Mucosa of descending colon (tissue), 3 donors: ENCODE measurements around the gene MAST4. TPM values are rescaled to one million over a fixed set of nuclear protein-coding genes. Genes with fewer than 3 reads are reported as not detected.

Experiments used
- ATAC-seq: fragments of 200-7000 bp; cut with Tn5 transposase; one replicate; pipeline ENCODE4 v1.9.1; 2020; ENCODE audit warnings: mild to moderate bottlenecking, moderate library complexity
- DNase-seq, 3 donors: peaks; one replicate each; pipeline ENCODE4 v3.0.0-alpha.2; 2020
- H3K36me3 ChIP-seq: fragments of 200-600 bp; one replicate; pipeline ENCODE4 v1.8.0; 2021; ENCODE audit warnings: low read depth, mild to moderate bottlenecking
- H3K4me1 ChIP-seq: fragments of 200-600 bp; one replicate; pipeline ENCODE4 v1.8.0; 2021; ENCODE audit warnings: low read depth, mild to moderate bottlenecking
- H3K4me3 ChIP-seq: fragments of 200-600 bp; one replicate; pipeline ENCODE4 v1.8.0; 2021; ENCODE audit warnings: mild to moderate bottlenecking
- H3K9me3 ChIP-seq: fragments of 200-600 bp; one replicate; pipeline ENCODE4 v1.8.0; 2021; ENCODE audit warnings: mild to moderate bottlenecking
- CTCF ChIP-seq: fragments of 200-600 bp; IDR thresholded peaks from one replicate; pipeline ENCODE4 v1.8.0; 2022; ENCODE audit warnings: antibody characterized with exemption, mild to moderate bottlenecking
- intact Hi-C, 2 donors: fragments of 100-400 bp; cut with DNase I in 1 of 2; cut with micrococcal nuclease in 1 of 2; formaldehyde crosslinking; loops; one replicate each; pipeline versions ENCODE4 v1.11.0 to v1.11.1; 2022; cut with DNase I, micrococcal nuclease
- total RNA-seq, 3 donors: library from RNA; stranded (reverse); fragmentation: NEBNext Ultra II Directional in 2 of 3; extraction: Animal tissue kit (Norgen Biotek cat#: 25700) in 2 of 3; gene quantifications; one replicate each; pipeline versions ENCODE4 v1.2.1 to v1.2.4, GENCODE V29; 2021 to 2023
- donor health status: DM: no; HTN: no; CAD: no; lungs with moderate emphysema.
- donor health status: DM: no; HTN: no; CAD: no.
- donor health status: DM: no; HTN: yes; CAD: no.

The MAST4 gene
- total RNA-seq, 3 donors from 2014 or later: 16.2 to 34.0 (median 22.5) TPM

DNA sequence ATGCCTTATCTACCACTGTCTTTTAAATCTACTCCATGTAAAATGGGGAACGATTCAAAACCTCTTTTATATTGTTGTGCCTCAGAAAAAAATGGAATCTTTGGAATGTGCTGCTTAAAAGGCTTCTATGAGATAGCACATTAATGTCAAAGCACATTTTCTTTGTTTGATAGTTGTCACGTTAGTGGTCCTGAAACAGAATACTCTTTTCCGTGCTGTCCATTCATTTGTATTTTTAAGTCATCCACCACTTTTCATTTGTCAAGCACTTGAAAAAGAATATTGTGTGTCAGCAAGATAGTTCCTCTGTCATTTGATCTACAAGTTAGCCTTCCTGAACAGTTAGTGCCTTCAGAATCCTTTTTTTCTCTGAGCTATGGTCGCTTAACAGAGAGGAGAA is 246.9 kb downstream of the MAST4 start:
- H3K9me3 ChIP-seq: no peaks in the 10 kb centered on the region
- ATAC-seq (no peak), DNase-seq (no peak)
- no peaks in the 10 kb centered on the region for H3K4me1 ChIP-seq
- H3K4me3 ChIP-seq: no peak overlapping the region
- no peak for TF ChIP-seq CTCF
- intact Hi-C loops: no loop called here
- no peaks in the 10 kb centered on the region for H3K36me3 ChIP-seq

- TF ChIP-seq CTCF: no peak
- Histone ChIP-seq H3K4me3 (no peak overlapping the region), H3K9me3 (no peaks in the 10 kb centered on the region), H3K4me1 (no peaks in the 10 kb centered on the region), H3K36me3 (no peaks in the 10 kb centered on the region)
- DNase-seq (no peak), ATAC-seq (no peak)
- intact Hi-C loops: no loop called here
These were observed 252.8 kb downstream of the MAST4 start for GRCh38 chr5:66848749-66849641.

GRCh38 chr5:66849803-66850202 is 253.6 kb downstream of the MAST4 start:
- no peak for TF ChIP-seq CTCF
- H3K9me3 ChIP-seq: no peaks in the 10 kb centered on the region
- no peak overlapping the region for H3K4me3 ChIP-seq
- no peaks in the 10 kb centered on the region for H3K4me1 ChIP-seq
- intact Hi-C loops: no loop called here
- ATAC-seq (no peak), DNase-seq (no peak)
- H3K36me3 ChIP-seq: no peaks in the 10 kb centered on the region

GRCh38 chr5:66850354-66851075 is 254.3 kb downstream of the MAST4 start:
- Histone ChIP-seq H3K9me3 (no peaks in the 10 kb centered on the region), H3K36me3 (no peaks in the 10 kb centered on the region), H3K4me3 (no peak overlapping the region), H3K4me1 (no peaks in the 10 kb centered on the region)
- no peak for TF ChIP-seq CTCF
- ATAC-seq (no peak), DNase-seq (no peak)
- intact Hi-C loops: no loop called here

GRCh38 chr5:66851306-66851705 is 255.1 kb downstream of the MAST4 start:
- ATAC-seq: no peak
- no peak for DNase-seq
- no peaks in the 10 kb centered on the region for H3K4me1 ChIP-seq
- no peak for TF ChIP-seq CTCF
- intact Hi-C loops: no loop called here
- H3K4me3 ChIP-seq: no peak overlapping the region
- H3K36me3 ChIP-seq: no peaks in the 10 kb centered on the region
- no peaks in the 10 kb centered on the region for H3K9me3 ChIP-seq
